Stimulated activated CD4-positive, alpha-beta T cell treated with anti-CD3 and anti-CD28 coated beads, Interleukin-2, amount 100 ng/mL, for 4 hours (primary cell): ENCODE data around the gene DIPK1B.

Source experiments
- DNase-seq: peaks from one replicate; pipeline ENCODE4 v3.0.0-alpha.2; 2020; ENCODE audit warnings: low read depth

DIPK1B gene

GRCh38 chr9:136739509-136739908 is 27.1 kb downstream of the DIPK1B start:
- DNase-seq: no peak

GRCh38 chr9:136740069-136740468 is 27.7 kb downstream of the DIPK1B start:
- no peak for DNase-seq

GRCh38 chr9:136740491-136740890 is 28.1 kb downstream of the DIPK1B start:
- no peak for DNase-seq

GRCh38 chr9:136740971-136741882 is 28.9 kb downstream of the DIPK1B start:
- no peak for DNase-seq

- no peak for DNase-seq
Measured at GRCh38 chr9:136741883-136742571, 29.7 kb downstream of the DIPK1B start.

- DNase-seq: no peak
Measured at GRCh38 chr9:136742591-136743391, 30.4 kb downstream of the DIPK1B start, which contains the start of gene LCN10. Gene LCN10 (minus strand): TSS chr9:136742940. CDS start chr9:136742903, 37 bp downstream.

- no peak for DNase-seq
Measured at GRCh38 chr9:136743639-136744211, 31.4 kb downstream of the DIPK1B start.

GRCh38 chr9:136744773-136745172 is 32.4 kb downstream of the DIPK1B start:
- DNase-seq: no peak

GRCh38 chr9:136745389-136746154 is 33.2 kb downstream of the DIPK1B start:
- no peak for DNase-seq

- no peak for DNase-seq
Measured at GRCh38 chr9:136746155-136746490, 33.8 kb downstream of the DIPK1B start.

GRCh38 chr9:136746621-136747020 is 34.2 kb downstream of the DIPK1B start:
- DNase-seq: no peak

GRCh38 chr9:136747161-136748060 is 35.0 kb downstream of the DIPK1B start:
- no peak for DNase-seq

GRCh38 chr9:136748201-136748600 is 35.8 kb downstream of the DIPK1B start, which contains the start of gene LCN6:
Gene LCN6 (minus strand): TSS chr9:136748525. CDS start chr9:136748483, 42 bp downstream.
- DNase-seq: no peak

GRCh38 chr9:136748666-136749611 is 36.6 kb downstream of the DIPK1B start:
- DNase-seq: no peak

GRCh38 chr9:136750526-136750925 is 38.2 kb downstream of the DIPK1B start:
- no peak for DNase-seq

GRCh38 chr9:136751244-136751643 is 38.9 kb downstream of the DIPK1B start:
- no peak for DNase-seq

- DNase-seq: no peak
Measured at GRCh38 chr9:136751814-136752213, 39.4 kb downstream of the DIPK1B start.

- no peak for DNase-seq
Measured at GRCh38 chr9:136753371-136754058, 41.1 kb downstream of the DIPK1B start.
